HTR-8/SVneo (cell line): ENCODE measurements around the gene PDE4D.
A peak's percentile ranks its signal among the peaks of the same experiment; 100 is the strongest.
"Not testable (repeated sequence)": the region's sequence is repeated elsewhere in the genome, so short reads cannot be mapped to it uniquely, and the experiment has no call there.

Experiments
- DNase-seq: peaks from one replicate; pipeline ENCODE4 v3.0.0; 2011; ENCODE audit warnings: low spot score, mixed read lengths; ENCODE audit not compliant: insufficient read length
- FAIRE-seq: peaks from 2 replicates; lab custom pipeline; 2011; peaks lifted over from hg19 to GRCh38; lab: Jason Lieb, UNC

PDE4D gene

DNA sequence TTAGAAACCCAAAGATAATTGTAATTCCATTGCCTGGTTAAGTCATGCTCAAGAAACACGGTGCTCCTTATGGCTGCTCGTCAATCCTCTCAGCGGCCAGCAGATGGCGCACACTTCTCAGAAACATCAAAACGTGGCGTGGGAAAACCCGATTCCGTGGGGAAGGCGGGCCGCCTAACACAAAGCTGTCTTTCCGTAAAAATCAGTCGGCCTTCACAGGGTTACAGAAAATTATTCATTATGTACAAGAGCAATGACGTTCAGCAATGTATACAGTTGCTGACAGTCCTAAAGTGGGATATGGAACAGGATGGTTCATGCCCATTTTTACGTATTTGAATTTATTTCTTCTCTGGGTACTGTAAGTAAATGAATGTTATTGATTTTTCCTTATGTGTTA lies 83.5 kb downstream of the PDE4D start:
- DNase-seq = peak; percentile 41
- FAIRE-seq = peak; percentile 62

GRCh38 chr5:59807806-59808205 lies 85.7 kb downstream of the PDE4D start:
- DNase-seq (no peak), FAIRE-seq (no peak)

DNA sequence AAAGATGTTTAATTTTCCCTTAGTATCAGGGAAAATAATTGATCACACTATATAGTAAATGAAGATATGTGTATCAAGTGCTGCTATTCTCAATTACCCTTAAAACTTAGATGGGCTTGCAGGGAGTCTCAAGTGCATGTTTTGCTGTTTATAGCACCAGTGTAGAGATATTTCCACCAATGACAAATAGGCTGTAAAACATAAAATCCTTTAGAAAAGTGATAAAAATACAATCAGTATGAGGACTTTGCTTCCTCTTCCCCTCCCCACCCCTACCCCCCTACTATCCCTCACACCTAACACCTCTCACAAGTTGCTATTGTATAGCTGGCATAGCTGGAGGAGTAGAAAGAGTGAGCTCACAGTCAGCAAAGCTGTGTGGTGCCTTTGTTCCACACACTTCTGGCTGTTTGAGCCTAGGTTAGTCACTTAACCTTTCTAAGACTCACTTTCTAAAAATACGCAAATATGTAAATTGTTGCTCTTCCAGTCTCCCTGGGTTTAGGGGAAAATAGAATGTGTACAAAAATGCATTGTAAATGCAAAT lies 93.1 kb downstream of the PDE4D start:
- FAIRE-seq = no peak

DNA sequence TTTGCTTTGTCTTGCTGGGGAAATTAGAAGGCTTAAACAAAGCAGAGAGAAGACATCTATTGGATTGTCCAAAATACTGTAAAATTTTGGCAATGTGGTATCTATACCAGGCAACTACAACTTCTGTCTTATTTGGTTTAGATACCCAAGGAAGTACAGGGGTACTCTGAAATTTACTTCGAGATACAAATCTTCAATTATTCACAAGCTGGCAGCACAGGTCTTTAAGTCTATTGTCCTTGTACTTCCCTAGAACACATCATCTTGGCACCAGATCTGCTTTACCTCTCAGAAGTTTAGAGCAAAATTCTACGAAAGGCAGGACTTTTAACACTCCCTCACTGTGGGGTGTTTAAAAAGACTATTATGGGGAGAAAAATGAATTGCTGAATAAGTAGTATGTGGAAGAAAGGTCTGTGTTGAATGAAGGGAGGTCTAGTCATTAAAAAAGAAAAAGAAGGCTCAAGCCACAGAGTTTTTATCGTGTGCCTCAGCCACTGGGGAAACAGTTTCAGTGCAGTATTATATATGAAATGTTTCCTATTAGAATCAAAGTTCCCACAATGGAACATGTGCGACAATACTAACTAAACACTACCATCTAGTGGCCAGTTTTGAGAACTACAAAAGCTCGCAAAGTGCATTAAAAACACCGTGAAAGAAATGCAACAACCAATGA lies 93.7 kb downstream of the PDE4D start:
- FAIRE-seq = no peak
- DNase-seq = peak; percentile 36

More for the DNA sequence above, 93.1 kb downstream of the PDE4D start:
- DNase-seq = no peak

DNA sequence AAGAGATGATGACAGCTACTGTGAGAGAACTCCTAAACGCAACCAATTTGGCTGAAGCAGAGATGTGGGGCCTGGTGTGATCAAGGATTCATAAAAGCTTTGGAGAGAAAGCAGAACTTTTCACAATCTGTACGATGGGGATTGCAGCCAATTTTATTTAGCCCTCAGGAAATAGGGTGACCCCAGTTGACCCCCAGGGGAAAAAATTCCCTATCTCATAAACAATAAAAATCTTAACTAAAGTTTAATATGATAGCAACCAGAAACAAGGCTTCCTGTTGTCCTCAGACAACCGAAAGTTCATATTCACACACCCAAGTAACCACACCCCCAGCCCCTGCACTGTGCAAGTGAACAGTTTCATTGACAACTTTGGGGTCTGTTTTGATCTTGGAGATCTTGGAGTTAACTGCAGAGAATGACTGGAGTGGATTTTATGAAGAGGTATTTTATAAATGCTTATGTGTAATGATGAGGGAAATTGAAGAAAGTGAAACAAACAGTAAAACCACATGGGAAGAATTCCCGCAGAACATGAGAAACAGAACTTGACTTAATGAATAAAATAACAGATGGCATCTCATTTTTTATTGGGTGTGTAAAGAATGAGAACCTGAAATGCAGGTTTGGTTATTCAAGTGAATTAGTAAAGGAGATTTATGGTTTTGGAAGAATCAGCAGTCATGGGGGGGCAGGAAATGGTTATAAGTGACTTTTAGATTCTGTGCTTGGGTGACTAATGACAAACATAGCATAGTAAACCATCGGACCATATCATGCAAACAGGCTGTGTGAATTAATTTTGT lies 94.5 kb downstream of the PDE4D start:
- no peak for FAIRE-seq
- no peak for DNase-seq

- DNase-seq (no peak), FAIRE-seq (no peak)
Observed at GRCh38 chr5:59795141-59795540, 98.4 kb downstream of the PDE4D start.

GRCh38 chr5:59792983-59793585 lies 100.4 kb downstream of the PDE4D start:
- peak; percentile 40 for DNase-seq
- FAIRE-seq = no peak

GRCh38 chr5:59791617-59792016 lies 101.9 kb downstream of the PDE4D start:
- FAIRE-seq = no peak
- DNase-seq = no peak

GRCh38 chr5:59790776-59791475 lies 102.6 kb downstream of the PDE4D start:
- DNase-seq (no peak), FAIRE-seq (no peak)

DNA sequence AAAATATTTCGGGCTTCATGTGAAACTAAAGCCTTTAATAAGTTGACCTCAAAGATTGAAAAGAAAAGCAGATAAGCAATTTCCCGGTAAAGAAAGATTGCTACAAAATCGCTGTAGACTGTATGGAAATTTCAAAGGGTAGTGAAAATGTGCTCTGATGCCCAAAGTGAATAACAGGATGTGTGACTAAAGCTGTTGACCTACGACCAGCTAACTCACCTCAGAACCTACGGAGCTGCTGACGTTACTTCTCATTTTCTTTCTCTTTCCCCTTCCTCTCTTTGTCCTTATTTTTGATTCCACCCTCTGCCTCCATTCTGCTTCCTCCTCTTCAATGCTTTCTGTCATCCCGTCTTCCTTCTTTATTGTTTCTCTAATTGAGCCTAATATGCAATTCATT lies 103.2 kb downstream of the PDE4D start:
- FAIRE-seq (no peak), DNase-seq (no peak)

- no peak for DNase-seq
- no peak for FAIRE-seq
Observed at GRCh38 chr5:59789894-59790293, 103.6 kb downstream of the PDE4D start.

DNA sequence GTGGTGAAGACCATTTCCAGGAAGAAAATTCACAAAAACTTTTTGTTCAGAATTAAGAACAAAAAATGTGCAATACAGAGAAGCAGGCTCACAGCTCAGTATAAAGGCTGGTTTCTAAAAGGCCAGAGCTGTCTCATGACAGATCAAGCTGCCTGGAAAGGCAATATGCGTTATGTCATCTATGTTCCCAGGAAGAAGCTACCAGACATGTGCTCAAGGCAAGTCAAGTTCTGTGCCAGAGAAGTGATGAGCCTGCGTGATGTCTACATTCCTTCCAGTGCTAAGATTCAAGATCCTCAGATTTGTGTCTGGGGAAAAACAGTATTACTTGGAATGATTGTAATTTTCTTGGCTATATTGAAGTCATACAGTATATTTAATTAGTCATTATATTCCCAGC lies 104.3 kb downstream of the PDE4D start:
- DNase-seq = no peak
- FAIRE-seq = no peak

DNA sequence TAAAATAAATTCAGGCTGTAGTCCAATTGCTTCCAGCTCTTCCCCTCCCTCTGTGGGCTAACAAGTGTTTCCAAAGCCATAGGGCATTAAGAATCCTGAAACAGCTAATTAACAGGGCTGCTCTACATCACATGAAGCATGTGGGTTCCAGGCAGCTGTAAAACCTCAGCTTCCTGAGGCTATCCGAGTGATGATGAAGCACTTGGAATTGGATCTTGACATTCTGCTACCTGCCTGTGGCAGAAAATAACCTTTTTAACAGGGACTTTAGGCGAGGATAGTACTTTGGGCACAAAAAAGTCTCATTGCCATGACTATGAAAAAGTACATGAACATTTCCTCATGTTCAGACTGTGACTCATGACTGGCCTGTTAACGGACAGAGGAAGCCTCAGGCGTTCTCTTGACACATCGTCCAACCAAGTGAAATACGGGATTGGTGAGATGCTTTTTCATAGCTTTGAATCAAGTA lies 107.2 kb downstream of the PDE4D start:
- peak; percentile 62 for DNase-seq
- FAIRE-seq = no peak

DNA sequence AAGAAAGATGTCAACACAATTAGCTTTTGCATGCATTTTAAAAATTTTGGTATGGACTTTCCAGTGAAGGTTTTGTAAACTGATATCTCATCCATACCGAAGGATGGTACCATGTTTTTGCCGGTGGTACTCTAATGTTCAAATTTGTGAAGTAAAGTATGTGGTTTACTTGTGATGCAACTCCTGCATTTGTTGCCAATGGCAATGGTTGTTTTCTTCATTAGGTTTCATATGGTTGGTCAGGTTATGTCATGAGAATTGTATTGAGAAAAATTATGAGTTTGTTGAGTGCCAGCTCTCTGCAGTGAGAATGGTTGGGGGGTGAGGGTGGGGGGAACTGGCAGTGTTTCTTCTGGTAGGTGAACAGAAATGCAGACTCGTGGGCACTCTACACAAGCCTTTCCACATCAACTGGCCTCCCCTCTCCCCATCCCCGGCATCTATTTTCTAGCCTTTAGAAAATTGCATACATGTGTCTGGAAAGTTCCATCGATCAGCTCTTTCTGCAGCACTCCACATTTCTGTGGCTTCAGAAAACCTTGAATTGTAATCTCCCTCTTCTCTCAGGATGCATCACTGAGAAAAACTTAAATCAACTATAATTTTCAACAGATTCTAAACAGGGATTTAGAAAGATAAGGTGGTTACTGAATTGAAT lies 107.7 kb downstream of the PDE4D start:
- FAIRE-seq (no peak), DNase-seq (no peak)

- not testable (repeated sequence) for FAIRE-seq, DNase-seq
Observed at GRCh38 chr5:59784708-59785107, 108.8 kb downstream of the PDE4D start.

DNA sequence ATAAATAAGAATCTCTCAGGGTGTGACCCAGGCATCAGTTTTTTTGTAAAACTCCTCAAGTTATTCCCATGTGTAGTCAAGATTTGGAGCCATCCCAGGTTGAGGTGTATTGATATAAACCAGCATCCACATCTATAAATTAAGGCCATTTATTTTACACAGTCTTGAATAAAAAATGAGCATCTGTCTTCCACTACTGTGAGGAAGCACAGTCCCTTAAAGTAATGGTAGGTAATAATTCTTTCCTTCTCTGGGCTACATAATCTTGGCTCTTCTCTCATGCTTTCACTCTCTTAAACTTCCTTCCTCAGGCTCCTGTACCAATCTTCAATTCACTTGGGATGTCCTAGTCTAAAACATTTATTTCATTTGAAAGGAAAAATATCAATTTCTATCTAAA lies 110.3 kb downstream of the PDE4D start:
- FAIRE-seq = no peak
- no peak for DNase-seq

DNA sequence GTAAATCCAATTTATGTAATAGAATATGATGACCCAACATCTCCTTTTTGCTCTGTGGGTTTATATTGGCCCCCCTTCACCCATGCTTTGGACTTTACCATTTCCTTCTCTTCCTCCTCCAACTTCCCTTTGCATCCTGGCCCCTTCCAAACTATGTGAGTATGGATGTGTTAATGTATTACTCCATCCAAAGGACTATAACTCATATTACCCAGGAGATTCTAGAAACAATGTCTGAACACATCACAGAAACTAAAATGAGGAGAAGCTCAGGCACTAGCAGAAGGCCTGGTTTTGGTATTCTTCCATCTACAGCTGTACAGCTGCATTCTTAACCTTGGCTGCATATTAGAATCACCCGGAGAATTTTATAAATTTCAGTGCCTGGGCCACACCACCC lies 110.7 kb downstream of the PDE4D start:
- no peak for FAIRE-seq
- DNase-seq = no peak

GRCh38 chr5:59779453-59779852 lies 114.1 kb downstream of the PDE4D start:
- no peak for DNase-seq
- no peak for FAIRE-seq

GRCh38 chr5:59777028-59777427 lies 116.5 kb downstream of the PDE4D start:
- DNase-seq (no peak), FAIRE-seq (no peak)

DNA sequence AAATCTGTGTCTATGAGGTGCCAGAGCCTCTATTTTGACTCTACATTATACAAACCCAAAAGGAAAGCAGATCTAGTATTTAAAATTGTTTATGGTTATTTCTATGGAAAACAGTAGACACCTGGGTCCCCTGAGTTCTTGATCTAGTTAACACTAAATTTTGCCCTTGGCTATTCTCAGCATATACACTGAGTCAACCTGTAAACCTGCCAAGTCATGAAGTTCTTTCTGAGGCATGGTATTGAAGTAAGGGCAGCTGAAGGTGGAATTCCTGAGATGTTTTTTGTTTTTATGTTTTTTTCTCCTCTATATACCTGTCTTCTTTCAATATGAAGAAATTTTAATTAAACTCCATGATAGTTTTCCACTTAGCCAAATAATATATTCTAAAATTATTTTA lies 120.2 kb downstream of the PDE4D start:
- FAIRE-seq = no peak
- no peak for DNase-seq
